ENCODE measurements around the gene STRIP2.

- TF ChIP-seq, protein P1, sequence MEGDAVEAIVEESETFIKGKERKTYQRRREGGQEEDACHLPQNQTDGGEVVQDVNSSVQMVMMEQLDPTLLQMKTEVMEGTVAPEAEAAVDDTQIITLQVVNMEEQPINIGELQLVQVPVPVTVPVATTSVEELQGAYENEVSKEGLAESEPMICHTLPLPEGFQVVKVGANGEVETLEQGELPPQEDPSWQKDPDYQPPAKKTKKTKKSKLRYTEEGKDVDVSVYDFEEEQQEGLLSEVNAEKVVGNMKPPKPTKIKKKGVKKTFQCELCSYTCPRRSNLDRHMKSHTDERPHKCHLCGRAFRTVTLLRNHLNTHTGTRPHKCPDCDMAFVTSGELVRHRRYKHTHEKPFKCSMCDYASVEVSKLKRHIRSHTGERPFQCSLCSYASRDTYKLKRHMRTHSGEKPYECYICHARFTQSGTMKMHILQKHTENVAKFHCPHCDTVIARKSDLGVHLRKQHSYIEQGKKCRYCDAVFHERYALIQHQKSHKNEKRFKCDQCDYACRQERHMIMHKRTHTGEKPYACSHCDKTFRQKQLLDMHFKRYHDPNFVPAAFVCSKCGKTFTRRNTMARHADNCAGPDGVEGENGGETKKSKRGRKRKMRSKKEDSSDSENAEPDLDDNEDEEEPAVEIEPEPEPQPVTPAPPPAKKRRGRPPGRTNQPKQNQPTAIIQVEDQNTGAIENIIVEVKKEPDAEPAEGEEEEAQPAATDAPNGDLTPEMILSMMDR (IDR thresholded peaks at IDR 0.05) = no peak
- no peak for TF ChIP-seq EZH2 (IDR thresholded peaks at IDR 0.05; ENCODE audit: borderline replicate concordance, insufficient read depth, low read depth, low read length, poor library complexity, severe bottlenecking)
Observed at GRCh38 chr7:129438839-129439651, 4.8 kb downstream of the STRIP2 start.
